Measurements from ENCODE around the gene PPP1R27.
A peak's percentile ranks its signal among the peaks of the same experiment; 100 is the strongest.

The PPP1R27 gene

GRCh38 chr17:81863123-81863675, 28.3 kb upstream of the PPP1R27 start:
- FAIRE-seq (no peak), DNase-seq (ENCODE audit: low spot score) (no peak)

GRCh38 chr17:81860756-81861568, 26.1 kb upstream of the PPP1R27 start:
- FAIRE-seq (peak; percentile 95), DNase-seq (ENCODE audit: low spot score) (peak; percentile 100)

- FAIRE-seq (no peak), DNase-seq (ENCODE audit: low spot score) (no peak)
These were observed 25.3 kb upstream of the PPP1R27 start, which contains the start of gene P4HB for GRCh38 chr17:81859906-81860755. TSS of gene P4HB (minus strand) at chr17:81860535. CDS start at chr17:81860471, 64 bp downstream.

DNA sequence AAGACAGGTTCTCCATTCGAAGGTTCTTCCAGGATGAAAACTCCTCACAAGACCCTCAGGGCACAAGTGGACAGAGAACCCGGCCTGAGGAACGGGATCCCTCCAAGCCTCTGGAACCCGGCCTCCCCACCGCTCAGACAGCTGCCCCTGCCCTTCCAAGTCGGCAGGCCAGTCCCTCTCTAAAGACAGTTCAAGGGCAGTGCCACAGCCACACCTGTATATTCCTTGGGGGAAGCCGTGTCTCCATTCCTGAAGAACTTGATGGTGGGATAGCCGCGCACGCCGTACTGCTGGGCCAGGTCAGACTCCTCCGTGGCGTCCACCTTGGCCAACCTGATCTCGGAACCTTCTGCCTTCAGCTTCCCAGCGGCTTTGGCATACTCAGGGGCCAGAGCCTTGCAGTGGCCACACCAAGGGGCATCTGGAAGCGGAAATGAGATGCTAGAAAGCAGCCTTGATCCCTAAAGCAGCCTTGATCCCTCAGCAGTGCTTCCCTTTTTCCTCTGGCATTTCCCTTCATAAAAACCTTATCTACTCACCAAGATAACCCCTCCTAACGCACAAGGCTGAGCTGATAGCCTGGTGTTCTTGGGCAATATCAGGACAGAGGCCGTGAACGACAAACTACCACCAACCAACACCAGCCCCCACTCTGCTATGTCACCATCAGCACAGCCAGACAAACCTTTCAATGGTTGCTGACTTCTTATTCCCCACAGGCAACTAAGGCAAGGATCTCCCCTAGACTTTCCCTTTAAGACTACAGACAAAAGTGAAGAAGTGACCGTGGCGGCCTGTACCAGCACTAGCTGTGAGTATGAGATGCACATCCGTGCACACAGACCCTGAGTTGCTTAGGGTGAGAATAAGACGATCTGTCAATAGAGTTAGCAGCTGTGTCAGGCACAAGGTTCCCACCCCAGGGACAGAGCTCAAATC, 24.4 kb upstream of the PPP1R27 start:
- no peak for FAIRE-seq

GRCh38 chr17:81858170-81858966, 23.5 kb upstream of the PPP1R27 start:
- FAIRE-seq = no peak
- no peak for DNase-seq (ENCODE audit: low spot score)

More for the DNA sequence above, 24.4 kb upstream of the PPP1R27 start:
- DNase-seq (ENCODE audit: low spot score) = no peak

DNA sequence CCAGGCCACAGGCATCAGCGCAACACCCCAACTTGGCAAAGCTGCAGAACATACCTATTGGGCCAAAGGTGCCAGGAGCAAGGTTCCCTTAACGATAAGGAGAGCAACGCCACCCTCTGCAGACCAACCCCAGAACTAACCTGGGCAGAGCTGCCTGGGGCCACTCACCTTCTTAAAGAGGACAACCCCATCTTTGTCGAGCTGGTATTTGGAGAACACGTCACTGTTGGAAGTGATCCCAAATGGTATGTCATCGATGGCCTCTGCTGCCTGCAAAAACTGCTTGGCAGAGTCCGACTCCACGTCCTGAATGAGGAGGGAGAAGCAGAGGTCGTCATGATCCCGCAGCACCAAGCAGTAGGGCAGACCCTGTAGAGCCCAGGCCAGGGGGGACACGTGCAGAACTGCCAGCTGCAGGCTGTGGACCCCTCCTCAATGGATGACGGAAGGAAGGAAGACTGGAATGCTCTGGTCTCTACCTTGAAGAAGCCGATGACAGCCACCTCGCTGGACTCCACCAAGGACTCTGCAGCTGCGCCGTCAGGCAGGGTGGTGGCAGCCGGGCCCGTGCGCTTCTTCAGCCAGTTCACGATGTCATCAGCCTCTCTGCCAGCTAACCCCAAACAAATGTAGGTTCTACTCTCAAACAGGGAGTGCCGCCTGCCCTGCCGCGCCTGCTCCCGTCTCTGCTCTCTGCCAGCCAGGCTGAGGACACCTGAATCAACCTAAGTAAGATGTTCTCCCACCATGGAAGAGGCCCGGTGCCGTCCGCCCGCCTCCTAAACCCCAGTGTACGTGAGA, 20.3 kb upstream of the PPP1R27 start:
- DNase-seq (ENCODE audit: low spot score) (no peak), FAIRE-seq (peak; percentile 84)

GRCh38 chr17:81852237-81852636, 17.4 kb upstream of the PPP1R27 start:
- FAIRE-seq (peak; percentile 9), DNase-seq (ENCODE audit: low spot score) (no peak)

DNA sequence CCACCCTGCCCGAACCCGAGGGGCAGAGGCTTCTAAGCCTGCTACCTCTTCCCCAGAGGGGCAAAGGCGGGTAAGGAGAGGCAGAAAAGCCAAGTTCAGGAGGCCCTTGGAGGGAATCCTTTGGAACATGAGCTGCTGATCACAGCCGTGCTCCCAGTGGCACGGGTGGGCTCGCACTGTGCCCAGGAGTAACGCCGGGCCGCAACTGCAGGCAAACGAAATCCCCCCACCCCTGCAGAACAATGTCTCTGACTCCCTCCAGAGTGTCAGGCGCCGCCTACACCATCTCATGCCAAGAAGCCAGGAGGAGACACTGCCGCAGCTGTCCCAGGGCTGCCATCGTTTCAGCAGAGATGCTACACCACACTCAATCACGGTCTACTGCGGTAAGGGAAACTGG, 16.6 kb upstream of the PPP1R27 start:
- no peak for DNase-seq (ENCODE audit: low spot score)
- FAIRE-seq = peak; percentile 76

GRCh38 chr17:81849457-81849856, 14.6 kb upstream of the PPP1R27 start:
- FAIRE-seq (no peak), DNase-seq (ENCODE audit: low spot score) (no peak)

GRCh38 chr17:81846743-81847689, 12.2 kb upstream of the PPP1R27 start:
- FAIRE-seq = no peak
- DNase-seq (ENCODE audit: low spot score) = no peak

- FAIRE-seq (no peak), DNase-seq (ENCODE audit: low spot score) (no peak)
These were observed 11.3 kb upstream of the PPP1R27 start for GRCh38 chr17:81845881-81846742.

DNA sequence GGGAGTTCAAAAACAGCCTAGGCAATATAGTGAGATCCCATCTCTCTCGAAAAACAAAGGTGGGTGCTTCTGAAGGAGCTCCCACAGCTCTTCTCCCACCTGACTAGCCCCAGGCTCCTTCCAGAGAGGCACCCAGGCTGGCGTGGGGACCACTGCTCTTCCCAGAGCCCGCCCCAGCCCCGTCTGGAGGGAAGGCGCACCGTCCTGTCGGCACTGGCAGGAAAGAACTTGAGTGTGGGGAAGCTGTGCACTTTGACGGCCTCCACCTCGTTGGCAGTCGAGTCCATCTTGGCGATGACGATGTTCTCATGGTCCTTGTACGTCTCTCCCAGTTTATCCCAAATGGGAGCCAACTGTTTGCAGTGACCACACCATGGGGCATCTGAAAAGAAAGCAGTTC, 10.5 kb upstream of the PPP1R27 start:
- no peak for FAIRE-seq
- no peak for DNase-seq (ENCODE audit: low spot score)

- FAIRE-seq (no peak), DNase-seq (ENCODE audit: low spot score) (no peak)
These were observed 10.0 kb upstream of the PPP1R27 start for GRCh38 chr17:81844887-81845286.

DNA sequence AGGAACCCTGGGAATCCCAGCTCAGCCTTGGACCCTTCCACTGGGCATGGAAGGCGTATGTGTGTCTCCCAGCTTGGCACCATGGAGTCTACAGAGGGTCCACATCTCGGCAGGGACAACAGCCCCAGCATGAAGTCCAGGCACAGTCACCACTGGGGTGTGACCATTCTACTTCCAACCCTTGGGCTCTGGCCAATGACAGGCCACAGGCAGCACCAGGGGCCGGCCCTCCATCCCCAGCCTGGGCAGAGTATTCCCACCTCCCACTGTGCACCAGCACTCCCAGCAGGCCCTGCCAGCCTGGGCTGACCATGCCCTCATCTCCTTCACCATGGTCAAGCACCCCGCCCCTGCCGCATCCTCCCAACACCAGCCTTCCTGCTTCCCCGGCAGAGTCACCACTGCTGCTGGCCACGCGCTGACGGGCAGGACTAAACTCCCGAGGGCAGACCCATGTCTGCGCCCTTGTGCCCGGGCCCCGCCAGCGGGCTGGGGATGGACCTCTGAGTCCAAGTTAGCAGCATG, 9.5 kb upstream of the PPP1R27 start:
- FAIRE-seq = no peak
- no peak for DNase-seq (ENCODE audit: low spot score)

DNA sequence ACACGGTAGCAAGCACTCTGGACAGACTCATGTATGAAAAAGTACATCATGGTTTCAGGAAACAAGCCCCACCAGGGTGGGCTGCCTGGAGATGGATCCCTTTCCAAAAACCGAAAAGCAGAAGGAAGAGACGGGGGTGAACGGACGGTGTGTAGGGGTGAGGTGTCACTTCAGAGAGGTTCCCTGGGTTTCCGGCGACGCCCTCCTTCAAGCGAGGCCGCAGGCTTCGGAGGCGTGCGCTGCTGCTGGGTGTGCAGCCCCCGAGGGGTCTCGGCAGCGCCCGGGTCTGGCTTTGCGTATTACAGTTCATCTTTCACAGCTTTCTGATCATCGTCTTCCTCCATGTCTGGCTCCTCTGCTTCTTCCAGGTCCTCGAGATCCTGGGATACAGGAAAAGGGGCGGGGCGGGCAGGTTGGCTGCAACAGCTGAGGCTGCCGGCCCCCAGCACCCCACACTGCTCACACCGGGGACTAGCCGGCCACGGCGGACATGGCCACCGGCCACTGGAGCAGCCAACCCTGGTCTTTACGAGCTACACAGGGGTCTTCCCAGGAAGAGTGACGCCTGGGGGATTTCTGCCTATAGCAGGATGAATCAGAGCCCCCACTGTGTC, 9.0 kb upstream of the PPP1R27 start:
- DNase-seq (ENCODE audit: low spot score) (no peak), FAIRE-seq (no peak)

DNA sequence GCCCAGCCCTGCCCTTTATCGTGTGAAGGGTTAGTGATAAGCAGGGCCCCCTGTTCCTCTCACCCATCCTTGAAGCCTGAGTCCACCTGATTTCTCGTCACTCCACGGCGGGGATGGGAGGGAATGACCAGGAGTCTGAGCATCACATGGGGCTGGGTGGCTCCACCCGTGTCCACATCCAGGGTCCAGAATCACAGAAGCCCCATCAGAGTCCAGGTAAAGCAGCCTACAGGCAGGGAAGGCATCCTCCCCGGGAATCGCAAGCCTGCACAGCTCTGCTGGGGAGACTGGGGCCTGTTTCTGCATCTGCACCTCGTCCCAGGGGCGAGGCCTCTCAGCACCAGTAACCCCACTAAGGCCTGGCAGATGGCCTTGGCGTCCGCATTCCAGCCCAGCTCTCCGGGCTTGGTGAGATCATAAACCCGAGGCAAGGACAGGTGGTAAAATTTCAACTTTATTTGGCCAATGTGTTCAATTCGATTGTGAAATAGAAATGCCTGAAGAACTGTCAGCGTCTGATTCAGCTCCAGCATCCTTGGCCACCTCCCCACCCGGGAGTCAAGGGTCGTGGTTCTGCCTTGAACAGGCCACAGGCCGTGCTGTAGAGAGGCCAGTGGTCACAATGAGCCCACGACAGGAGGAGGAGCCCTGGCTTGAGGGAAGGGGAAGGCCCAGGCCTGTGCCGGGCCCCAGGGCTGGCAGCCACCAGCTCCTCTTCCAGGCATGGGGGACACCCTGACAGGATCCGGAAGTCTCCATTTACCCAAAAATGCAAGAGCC, 8.1 kb upstream of the PPP1R27 start:
- peak; percentile 50 for FAIRE-seq
- no peak for DNase-seq (ENCODE audit: low spot score)

Measured in urothelium cell line (cell line).